Cardiac fibroblast (primary cell): ENCODE measurements around the gene POLR3G.

Source experiments
- DNase-seq, 2 donors: peaks; one replicate each; pipeline versions ENCODE4 v3.0.0 to v3.0.0-alpha.2; 2010; ENCODE audit warnings: low read depth in 2 of 2
- H3K4me3 ChIP-seq, 2 donors: replicated peaks in 1 of 2; 1 replicate in 1 of 2; 2 replicates in 1 of 2; pipeline ENCODE4 v1.5.1; 2011; ENCODE audit warnings: low read depth in 2 of 2, low read length in 2 of 2, mild to moderate bottlenecking in 2 of 2, moderate library complexity in 1 of 2
- TF ChIP-seq, protein P1 (sequence below): IDR thresholded peaks from one replicate; pipeline ENCODE4 v1.5.1; 2011; ENCODE audit warnings: low read depth, mild to moderate bottlenecking, low read length, inconsistent platforms

Gene POLR3G

DNA sequence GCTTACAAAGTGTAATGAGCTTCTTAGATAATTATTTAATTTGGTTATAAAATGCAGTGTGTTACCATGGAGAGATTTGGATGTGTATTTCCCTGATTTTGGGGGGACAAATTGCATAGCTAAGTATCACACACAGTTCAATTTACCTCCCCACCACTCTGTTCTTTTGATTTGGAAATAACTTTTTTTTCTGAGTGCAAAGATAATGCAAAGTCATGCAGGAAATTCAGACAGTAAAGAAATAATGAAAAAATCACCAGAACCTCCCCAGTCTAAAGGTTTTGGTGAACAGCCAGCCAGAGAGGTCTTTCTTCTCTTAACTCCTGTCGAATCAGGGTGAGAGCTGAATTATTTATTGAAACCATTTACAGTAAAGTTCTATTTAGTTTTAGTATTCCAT is 87.1 kb downstream of the POLR3G start:
- TF ChIP-seq, protein P1, sequence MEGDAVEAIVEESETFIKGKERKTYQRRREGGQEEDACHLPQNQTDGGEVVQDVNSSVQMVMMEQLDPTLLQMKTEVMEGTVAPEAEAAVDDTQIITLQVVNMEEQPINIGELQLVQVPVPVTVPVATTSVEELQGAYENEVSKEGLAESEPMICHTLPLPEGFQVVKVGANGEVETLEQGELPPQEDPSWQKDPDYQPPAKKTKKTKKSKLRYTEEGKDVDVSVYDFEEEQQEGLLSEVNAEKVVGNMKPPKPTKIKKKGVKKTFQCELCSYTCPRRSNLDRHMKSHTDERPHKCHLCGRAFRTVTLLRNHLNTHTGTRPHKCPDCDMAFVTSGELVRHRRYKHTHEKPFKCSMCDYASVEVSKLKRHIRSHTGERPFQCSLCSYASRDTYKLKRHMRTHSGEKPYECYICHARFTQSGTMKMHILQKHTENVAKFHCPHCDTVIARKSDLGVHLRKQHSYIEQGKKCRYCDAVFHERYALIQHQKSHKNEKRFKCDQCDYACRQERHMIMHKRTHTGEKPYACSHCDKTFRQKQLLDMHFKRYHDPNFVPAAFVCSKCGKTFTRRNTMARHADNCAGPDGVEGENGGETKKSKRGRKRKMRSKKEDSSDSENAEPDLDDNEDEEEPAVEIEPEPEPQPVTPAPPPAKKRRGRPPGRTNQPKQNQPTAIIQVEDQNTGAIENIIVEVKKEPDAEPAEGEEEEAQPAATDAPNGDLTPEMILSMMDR, result no peak
- no peak for DNase-seq
- H3K4me3 ChIP-seq, result no peak overlapping the region

DNA sequence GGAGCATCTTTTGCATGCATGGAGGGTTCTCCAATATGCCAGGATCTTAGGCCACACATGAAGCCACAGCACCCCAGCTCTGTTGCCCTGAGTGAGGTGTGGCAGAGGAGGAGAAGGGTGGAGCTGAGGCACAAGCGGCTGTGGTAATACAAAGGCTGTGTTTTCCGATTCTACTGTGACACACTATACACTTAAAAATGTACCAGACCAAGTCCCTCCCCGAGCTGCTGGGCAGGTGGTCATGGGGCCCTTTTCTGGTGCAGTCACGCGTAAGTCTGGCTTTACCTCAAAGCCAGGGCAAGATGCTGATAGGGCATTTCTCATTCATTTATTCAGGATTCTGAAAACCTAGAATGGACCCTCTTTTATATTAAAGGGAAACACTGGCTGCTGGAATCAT is 87.7 kb downstream of the POLR3G start:
- H3K4me3 ChIP-seq, result no peak overlapping the region
- TF ChIP-seq, protein P1, result no peak

DNA sequence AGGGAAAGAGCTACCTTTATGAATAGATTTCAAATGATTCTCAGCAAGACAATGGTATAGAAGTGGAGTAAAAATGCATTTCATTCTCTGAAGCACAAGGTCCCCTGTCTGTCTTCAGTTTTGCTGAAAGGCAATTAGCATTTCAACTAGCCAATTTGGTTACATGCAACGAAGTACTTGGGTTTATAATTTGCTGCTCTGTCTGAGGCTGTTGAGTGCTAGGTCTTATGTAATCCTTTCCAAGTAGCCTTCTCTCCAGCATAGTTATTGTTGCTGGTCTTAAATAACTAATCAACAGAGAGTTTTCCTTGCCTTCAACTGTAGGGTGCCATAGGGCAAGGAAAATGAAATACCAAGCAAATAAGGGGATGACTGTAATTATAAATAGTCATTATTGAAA is 88.4 kb downstream of the POLR3G start:
- DNase-seq, result no peak
- TF ChIP-seq, protein P1, result no peak
- H3K4me3 ChIP-seq, result no peak overlapping the region

More for the DNA sequence above, 87.7 kb downstream of the POLR3G start:
- no peak for DNase-seq
